ENCODE measurements around the gene DDX47.
"Not testable (repeated sequence)": the region's sequence is repeated elsewhere in the genome, so short reads cannot be mapped to it uniquely, and the experiment has no call there.

The DDX47 gene

GRCh38 chr12:12872139-12872933, 59.2 kb downstream of the DDX47 start:
- DNase-seq (ENCODE audit: low read depth in 2 of 2): no peak

- no peak for DNase-seq (ENCODE audit: low read depth in 2 of 2)
Observed at GRCh38 chr12:12872934-12873275, 59.8 kb downstream of the DDX47 start.

- DNase-seq (ENCODE audit: low read depth in 2 of 2): no peak
Observed at GRCh38 chr12:12874029-12874428, 60.9 kb downstream of the DDX47 start.

- DNase-seq (ENCODE audit: low read depth in 2 of 2): not testable (repeated sequence)
Observed at GRCh38 chr12:12875301-12875700, 62.2 kb downstream of the DDX47 start.

GRCh38 chr12:12877153-12877768, 64.1 kb downstream of the DDX47 start:
- no peak for DNase-seq (ENCODE audit: low read depth in 2 of 2)

- DNase-seq (ENCODE audit: low read depth in 2 of 2): no peak
Observed at GRCh38 chr12:12877781-12878455, 64.8 kb downstream of the DDX47 start.

Measured in stimulated activated CD8-positive, alpha-beta memory T cell treated with anti-CD3 and anti-CD28 coated beads, Interleukin-15, amount 100 ng/mL, for 48 hours (primary cell).